ENCODE results near the gene DQX1. TPM values are rescaled to one million over a fixed set of nuclear protein-coding genes. Genes with fewer than 3 reads are reported as not detected.
A peak's percentile ranks its signal among the peaks of the same experiment; 100 is the strongest.

Gene DQX1
- total and polyA plus RNA-seq, 9 of the 15 experiments (the other 6 are each of a cell fraction or from before 2014, with no cell fraction given): 0.04 to 0.38 (median 0.18) TPM; not detected in 1

DNA sequence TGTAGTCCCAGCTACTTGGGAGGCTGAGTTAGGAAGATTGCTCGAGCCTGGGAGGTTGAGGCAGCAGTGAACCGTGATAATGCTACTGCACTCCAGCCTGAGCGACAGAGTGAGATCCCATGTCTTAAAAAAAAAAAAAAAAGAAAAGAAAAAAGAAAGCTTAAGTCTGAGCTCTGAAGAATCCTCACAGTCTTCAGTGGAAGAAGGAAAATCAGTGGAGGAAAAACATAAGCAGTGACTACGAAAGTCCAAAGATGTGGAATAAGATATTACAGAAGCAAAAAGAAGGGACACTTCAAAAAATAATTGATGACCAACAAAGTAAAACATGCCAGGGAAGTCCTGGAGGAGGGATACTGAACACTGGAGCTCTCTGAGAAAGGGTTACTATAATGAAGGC, 15.8 kb downstream of the DQX1 start:
- H2AFZ ChIP-seq (ENCODE audit: low read depth, low read length): peak overlapping the region; percentile 88
- no peaks in the 10 kb centered on the region for H3K9me3 ChIP-seq (replicated peaks; ENCODE audit: control insufficient read depth, insufficient read depth, low read depth, low read length)
- POLR2A ChIA-PET: interaction anchor here (0.6 to 3.3 kb wide), 7 partner anchors 9 to 92 kb away, joined by 3 to 17 read pairs (median 5); partner anchors contain the start of genes AUP1 and HTRA2
- no peak overlapping the region; the same call in 1 of the 2 replicates for H3K4me2 ChIP-seq (ENCODE audit: insufficient read depth, low read length)
- H4K20me1 ChIP-seq (replicated peaks; ENCODE audit: control insufficient read depth, insufficient read depth, low read length): no peaks in the 10 kb centered on the region
- 71% methylated on average over 4 of the region's 4 CpGs for WGBS (ENCODE audit: insufficient coverage, low coverage, missing lambda C conversion rate)
- CTCF ChIA-PET (ENCODE audit: low intra/inter-chr PET ratio): no interaction called here
- no peaks in the 10 kb centered on the region for H3K27me3 ChIP-seq (ENCODE audit: control insufficient read depth in 2 of 2, insufficient read depth in 2 of 2, low read length in 2 of 2)
- intact Hi-C loops (cut with micrococcal nuclease): no loop called here
- H3K9me1 ChIP-seq (ENCODE audit: control insufficient read depth, insufficient read depth, low read length): no peaks in the 10 kb centered on the region
- no peak for DNase-seq (ENCODE audit: extremely low read depth in 1 of 4, low spot score in 3 of 4)
- BruUV-seq (replicated peaks): no TSS peak
- H3K27ac ChIP-seq (ENCODE audit: extremely low read depth, low read depth, low read length): no peak overlapping the region
- peaks cover 26 to 47% of the 10 kb centered on the region in 2 experiments; a peak in 4 of 5 replicates for H3K4me1 ChIP-seq (replicated peaks in 1 of 2; ENCODE audit: control insufficient read depth in 2 of 2, insufficient read depth in 2 of 2, low read length in 2 of 2)
- H3K4me3 ChIP-seq: no peak overlapping the region
- in situ Hi-C loops (cut with MboI): no loop called here
- FAIRE-seq: no peak
- no peak for ATAC-seq
- peaks cover 9% of the 10 kb centered on the region; the same call in 2 of the 3 replicates for H3K36me3 ChIP-seq (ENCODE audit: control insufficient read depth, insufficient read depth, low read length)
- peaks cover 18% of the 10 kb centered on the region for H3K79me2 ChIP-seq (ENCODE audit: control insufficient read depth, insufficient read depth, low read length)
- H3K9ac ChIP-seq (ENCODE audit: insufficient read depth in 1 of 2, low read depth in 2 of 2, low read length in 2 of 2): peak overlapping the region in 1 of 2 experiments; percentile 1; a peak in 1 of 4 replicates
- TF ChIP-seq SMAD1 (IDR thresholded peaks at IDR 0.05; ENCODE audit: low read depth, low read length, partially characterized antibody) (no peak), SLC30A9 (CRISPR knock-in tag; IDR thresholded peaks at IDR 0.05) (no peak), TCF7 (IDR thresholded peaks at IDR 0.05; ENCODE audit: borderline replicate concordance) (no peak), PBX2 (CRISPR knock-in tag; IDR thresholded peaks at IDR 0.05; ENCODE audit: low read depth) (no peak), PBX2 (tag; conservative IDR thresholded peaks at IDR 0.05; ENCODE audit: low read depth) (peak; percentile 38; the same call in 1 of the 2 replicates), ZNF512 (tag; IDR thresholded peaks at IDR 0.05) (peak; percentile 82), TAF7 (tag; IDR thresholded peaks at IDR 0.05) (no peak), ZNF589 (CRISPR knock-in tag; IDR thresholded peaks at IDR 0.05; ENCODE audit: low read depth) (no peak), ZNF217 (CRISPR knock-in tag; IDR thresholded peaks at IDR 0.05) (no peak), SRSF9 (IDR thresholded peaks at IDR 0.05; ENCODE audit: borderline replicate concordance, low read depth, low read length) (no peak), MEIS2 (IDR thresholded peaks at IDR 0.05; ENCODE audit: partially characterized antibody) (peak; percentile 22), CTBP1 (IDR thresholded peaks at IDR 0.05; ENCODE audit: borderline replicate concordance) (no peak), STAT5B (CRISPR knock-in tag; IDR thresholded peaks at IDR 0.05) (no peak), ZC3H8 (IDR thresholded peaks at IDR 0.05) (no peak), ZNF445 (CRISPR knock-in tag; IDR thresholded peaks at IDR 0.05; ENCODE audit: low read depth) (no peak), YBX1 (IDR thresholded peaks at IDR 0.05) (no peak), ZNF324 (CRISPR knock-in tag; IDR thresholded peaks at IDR 0.05) (no peak), RBM34 (IDR thresholded peaks at IDR 0.05; ENCODE audit: borderline replicate concordance, insufficient read depth, low read length) (no peak)
- TF ChIP-seq, protein P1, sequence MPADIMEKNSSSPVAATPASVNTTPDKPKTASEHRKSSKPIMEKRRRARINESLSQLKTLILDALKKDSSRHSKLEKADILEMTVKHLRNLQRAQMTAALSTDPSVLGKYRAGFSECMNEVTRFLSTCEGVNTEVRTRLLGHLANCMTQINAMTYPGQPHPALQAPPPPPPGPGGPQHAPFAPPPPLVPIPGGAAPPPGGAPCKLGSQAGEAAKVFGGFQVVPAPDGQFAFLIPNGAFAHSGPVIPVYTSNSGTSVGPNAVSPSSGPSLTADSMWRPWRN (IDR thresholded peaks at IDR 0.05; ENCODE audit: low read depth): no peak

All from K562 (cell line).